Glomerular endothelial cell (primary cell): Measurements from ENCODE around the gene KAZN. TPM values are rescaled to one million over a fixed set of nuclear protein-coding genes. Genes with fewer than 3 reads are reported as not detected.

Experiments used
- DNase-seq: peaks from one replicate; pipeline ENCODE4 v3.0.0-alpha.2; 2011; ENCODE audit warnings: low read depth, low spot score; ENCODE audit errors: extremely low read depth
- total RNA-seq: library from RNA; depleted of rRNA; stranded (reverse); fragments of >200 nt; gene quantifications from 2 replicates; pipeline ENCODE4 v1.2.3, GENCODE V29; 2015

KAZN gene
- total RNA-seq, 1 donor from 2014 or later, result 6.9 TPM

DNA sequence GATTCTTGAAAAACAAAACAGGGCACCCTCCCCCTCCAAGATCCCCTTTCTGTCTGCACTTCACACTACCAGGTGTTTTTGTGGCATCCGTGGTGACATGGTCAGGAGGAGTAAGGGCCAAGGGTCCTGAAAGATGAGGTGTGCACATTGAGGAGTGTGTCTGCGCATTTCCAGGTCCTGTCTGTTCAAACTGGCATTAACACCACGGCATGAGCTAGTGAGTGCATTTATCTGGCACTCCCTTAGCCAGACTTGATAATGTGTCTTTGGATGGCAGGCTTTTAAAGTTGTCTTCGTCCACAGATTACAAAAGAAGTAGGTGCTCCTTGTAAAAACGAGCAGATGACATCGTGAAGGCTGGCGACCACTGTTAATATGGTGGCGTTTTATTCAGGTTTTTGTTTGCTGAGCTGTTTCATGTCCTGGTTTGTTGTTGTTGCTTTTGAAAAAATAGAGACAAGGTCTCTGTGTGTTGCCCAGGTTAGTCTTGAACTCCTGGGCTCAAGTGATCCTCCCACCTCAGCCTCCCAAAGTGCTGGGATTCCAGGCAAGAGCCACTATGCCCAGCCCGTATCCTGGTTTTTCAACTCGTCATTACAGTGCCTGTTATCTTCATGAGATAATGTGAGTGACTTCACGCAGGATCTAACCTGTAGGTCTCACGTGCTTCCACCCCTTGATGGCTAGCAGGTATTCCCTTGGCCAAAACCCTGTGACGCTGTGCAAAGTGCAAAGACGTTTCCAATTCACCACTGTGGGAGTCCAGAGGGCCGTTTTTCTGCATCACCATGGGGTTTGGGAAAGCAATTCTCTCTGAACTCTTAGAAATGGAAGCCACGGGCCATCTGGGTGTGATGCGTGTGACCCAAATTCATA lies 559.3 kb downstream of the KAZN start:
- DNase-seq, result no peak

DNA sequence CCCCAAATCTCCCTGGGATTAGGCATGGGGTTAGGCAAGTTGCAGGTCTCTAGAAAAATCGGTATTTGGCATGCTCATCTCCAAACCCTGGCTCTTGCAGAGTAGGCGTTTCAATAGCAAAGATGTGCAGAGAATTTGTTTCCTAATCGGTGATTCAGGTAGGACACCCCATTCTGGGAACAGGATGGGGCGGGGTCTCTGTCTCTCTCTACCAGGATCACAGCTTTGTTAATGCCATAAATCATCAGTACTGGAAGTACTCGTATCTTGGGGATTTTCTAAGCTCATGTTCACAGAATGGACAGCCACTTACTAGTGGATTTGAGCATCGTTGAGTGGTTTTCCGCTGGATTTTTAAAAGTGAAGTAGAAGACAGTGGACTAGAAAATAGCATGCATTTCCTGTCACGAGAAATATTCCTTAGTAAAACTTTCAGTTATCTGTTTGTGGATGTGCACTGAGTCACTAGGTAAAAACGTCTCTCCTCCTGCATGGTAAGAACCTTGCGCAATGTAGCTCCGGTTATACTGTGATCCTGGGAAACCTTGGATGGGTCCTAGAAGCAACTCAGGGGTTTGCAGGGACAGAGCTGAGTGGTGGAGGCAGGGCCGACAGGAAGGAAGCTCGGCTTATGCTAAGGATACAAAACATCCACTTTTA lies 560.2 kb downstream of the KAZN start:
- no peak for DNase-seq

DNA sequence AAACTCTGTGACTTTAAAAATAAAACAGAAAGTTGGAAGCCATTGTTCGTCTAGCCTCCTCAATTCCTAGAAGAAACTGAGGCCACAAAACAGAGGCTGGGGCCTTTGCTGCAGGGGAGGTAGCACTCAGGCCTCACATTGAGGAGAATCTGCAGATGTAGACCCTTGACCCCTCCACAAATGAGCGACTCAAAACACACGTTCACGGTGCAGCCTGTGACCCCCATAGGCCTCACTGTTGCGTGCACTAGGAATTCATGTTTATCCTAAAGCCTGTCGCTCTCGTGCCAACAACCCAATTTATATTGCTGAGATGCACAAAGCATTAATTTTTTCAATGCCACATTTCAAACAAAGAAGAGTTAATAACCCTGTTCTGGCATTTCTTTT lies 560.7 kb downstream of the KAZN start:
- no peak for DNase-seq

DNA sequence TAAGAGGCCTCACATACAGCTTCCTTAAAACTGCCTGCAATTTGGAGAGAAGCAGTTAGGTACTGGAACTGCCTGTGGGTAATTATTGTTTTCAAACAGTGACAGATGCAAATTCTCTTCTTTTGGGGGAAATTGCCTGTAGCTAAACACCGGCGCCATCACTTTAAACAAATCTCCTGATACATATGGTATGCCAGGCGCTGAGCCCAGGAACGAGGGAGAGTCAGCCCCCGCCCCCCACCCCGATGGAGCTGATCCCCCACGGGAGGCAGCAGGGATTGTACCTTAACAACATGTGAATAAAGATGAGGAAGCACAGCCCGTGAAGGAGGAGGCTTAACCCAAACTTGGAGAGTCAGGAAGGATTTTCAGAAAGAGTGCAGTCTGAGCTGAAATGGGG lies 562.1 kb downstream of the KAZN start:
- DNase-seq, result no peak

DNA sequence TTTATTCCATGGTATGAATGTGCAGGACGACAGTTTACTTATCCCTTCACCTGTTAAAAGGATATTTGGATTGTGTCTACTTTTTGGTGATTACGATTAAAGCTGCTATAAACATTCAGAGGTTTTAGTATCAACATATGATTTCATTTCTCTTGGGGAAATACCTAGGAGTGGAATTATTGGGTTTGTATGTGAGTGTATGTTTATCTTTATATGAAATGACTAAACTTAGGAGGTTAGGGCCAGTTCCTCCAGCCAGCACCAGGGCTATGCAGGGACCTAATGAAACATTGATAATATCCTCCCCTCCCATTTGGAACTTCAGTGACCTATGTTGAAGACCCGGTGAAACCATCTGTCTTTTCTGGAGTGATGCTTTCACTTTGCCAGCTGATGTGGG lies 568.9 kb downstream of the KAZN start:
- DNase-seq, result no peak
